Natural killer cell (primary cell): ENCODE results near the gene ITGA3. TPM values are rescaled to one million over a fixed set of nuclear protein-coding genes. Genes with fewer than 3 reads are reported as not detected.

Experiments used
- ATAC-seq, 3 donors: fragments of 150-1000 bp in 2 of 3; fragments of 200-7000 bp in 1 of 3; cut with Tn5 transposase; 1 replicate in 1 of 3; 2 replicates in 2 of 3; pipeline ENCODE4 v1.10.0; 2021; ENCODE audit warnings: mild to moderate bottlenecking in 2 of 3, moderate library complexity in 2 of 3
- DNase-seq, 2 donors: peaks; one replicate each; pipeline versions ENCODE4 v3.0.0 to v3.0.0-alpha.2; 2013 to 2021; ENCODE audit warnings: mixed read lengths in 1 of 2
- H3K27ac ChIP-seq: one replicate; pipeline ENCODE4 v1.5.1; 2013; ENCODE audit warnings: mild to moderate bottlenecking, low read length
- H3K27me3 ChIP-seq: one replicate; pipeline ENCODE4 v1.6.1; 2013; ENCODE audit warnings: low read length; ENCODE audit not compliant: control insufficient read depth, insufficient read depth
- H3K36me3 ChIP-seq: one replicate; pipeline ENCODE4 v1.6.1; 2013; ENCODE audit warnings: low read length; ENCODE audit not compliant: control insufficient read depth, insufficient read depth
- H3K4me1 ChIP-seq: one replicate; pipeline ENCODE4 v1.6.1; 2013; ENCODE audit warnings: low read length; ENCODE audit not compliant: control insufficient read depth, insufficient read depth
- H3K4me3 ChIP-seq: one replicate; pipeline ENCODE4 v1.5.1; 2013; ENCODE audit warnings: low read length
- H3K9me3 ChIP-seq: one replicate; pipeline ENCODE4 v1.6.1; 2013; ENCODE audit warnings: low read length; ENCODE audit not compliant: control insufficient read depth, insufficient read depth
- H3K27ac Mint-ChIP-seq, 2 donors: one replicate each; pipeline ENCODE4 v1.8.0; 2022; ENCODE audit warnings: mild to moderate bottlenecking in 2 of 2, mixed read lengths in 2 of 2, moderate library complexity in 1 of 2
- H3K27me3 Mint-ChIP-seq, 2 donors: one replicate each; pipeline ENCODE4 v1.8.0; 2022; ENCODE audit warnings: low read depth in 2 of 2, mixed read lengths in 2 of 2
- H3K36me3 Mint-ChIP-seq: one replicate; pipeline ENCODE4 v1.8.0; 2022; ENCODE audit warnings: mixed read lengths
- H3K4me1 Mint-ChIP-seq, 2 donors: one replicate each; pipeline ENCODE4 v1.8.0; 2022; ENCODE audit warnings: mixed read lengths in 2 of 2
- H3K4me3 Mint-ChIP-seq: one replicate; pipeline ENCODE4 v1.8.0; 2022; ENCODE audit warnings: mild to moderate bottlenecking, moderate library complexity, mixed read lengths
- H3K9me3 Mint-ChIP-seq, 2 donors: one replicate each; pipeline ENCODE4 v1.8.0; 2022; ENCODE audit warnings: mixed read lengths in 2 of 2
- CTCF ChIP-seq: fragments of 200-600 bp; IDR thresholded peaks from one replicate; pipeline ENCODE4 v1.8.0; 2022; ENCODE audit warnings: antibody characterized with exemption
- WGBS: methylation state at CpG from one replicate; pipeline ENCODE4 v1.1.7; 2013; ENCODE audit warnings: missing lambda C conversion rate; ENCODE audit not compliant: insufficient coverage; 5-methylcytosine and 5-hydroxymethylcytosine counted together
- intact Hi-C: fragments of 100-400 bp; cut with micrococcal nuclease; formaldehyde crosslinking; loops from one replicate; pipeline ENCODE4 v1.14.2; 2022
- total RNA-seq, 4 donors: library from RNA; stranded (reverse); fragments of 120-200 nt in 1 of 4; gene quantifications; one replicate each; pipeline versions ENCODE4 v1.2.3 to v1.2.4, GENCODE V29; 2013 to 2022

Gene ITGA3
- total RNA-seq, 3 donors from 2014 or later (not counting 1 experiment from before 2014, with no cell fraction given): 0.47 to 2.8 (median 1.4) TPM

- DNase-seq (no peak), ATAC-seq (no peak)
- no peaks in the 10 kb centered on the region for H3K36me3 Mint-ChIP-seq
- no peaks in the 10 kb centered on the region for H3K9me3 ChIP-seq
- no peaks in the 10 kb centered on the region for H3K9me3 Mint-ChIP-seq
- H3K36me3 ChIP-seq: no peaks in the 10 kb centered on the region
- peaks cover 0 to 15% of the 10 kb centered on the region in 2 donors for H3K27me3 Mint-ChIP-seq
- intact Hi-C loops: no loop called here
- H3K27ac ChIP-seq: no peak overlapping the region
- no peak overlapping the region for H3K27ac Mint-ChIP-seq
- WGBS: 92% methylated on average over 6 of the region's 6 CpGs
- no peak for TF ChIP-seq CTCF
- no peaks in the 10 kb centered on the region for H3K4me1 ChIP-seq
- no peaks in the 10 kb centered on the region for H3K27me3 ChIP-seq
- no peak overlapping the region for H3K4me3 Mint-ChIP-seq
- H3K4me1 Mint-ChIP-seq: no peaks in the 10 kb centered on the region
- H3K4me3 ChIP-seq: no peak overlapping the region
These were observed 18.3 kb downstream of the ITGA3 start for GRCh38 chr17:50074227-50074626.

GRCh38 chr17:50075446-50076032 is 19.6 kb downstream of the ITGA3 start:
- Mint-ChIP-seq H3K27me3 (peaks cover 0 to 20% of the 10 kb centered on the region in 2 donors), H3K9me3 (no peaks in the 10 kb centered on the region), H3K27ac (no peak overlapping the region), H3K36me3 (no peaks in the 10 kb centered on the region), H3K4me3 (no peak overlapping the region), H3K4me1 (no peaks in the 10 kb centered on the region)
- Histone ChIP-seq H3K36me3 (no peaks in the 10 kb centered on the region), H3K9me3 (no peaks in the 10 kb centered on the region), H3K4me1 (no peaks in the 10 kb centered on the region), H3K27ac (no peak overlapping the region), H3K27me3 (no peaks in the 10 kb centered on the region), H3K4me3 (no peak overlapping the region)
- ATAC-seq (no peak), DNase-seq (no peak)
- WGBS: 94% methylated on average over 16 of the region's 16 CpGs
- TF ChIP-seq CTCF: no peak
- intact Hi-C loops: no loop called here

GRCh38 chr17:50076221-50076590 is 20.3 kb downstream of the ITGA3 start:
- H3K27me3 ChIP-seq: no peaks in the 10 kb centered on the region
- no peak overlapping the region for H3K27ac ChIP-seq
- Mint-ChIP-seq H3K4me1 (no peaks in the 10 kb centered on the region), H3K27ac (no peak overlapping the region), H3K36me3 (no peaks in the 10 kb centered on the region), H3K9me3 (no peaks in the 10 kb centered on the region), H3K27me3 (peaks cover 0 to 20% of the 10 kb centered on the region in 2 donors), H3K4me3 (no peak overlapping the region)
- DNase-seq: no peak
- intact Hi-C loops: no loop called here
- H3K9me3 ChIP-seq: no peaks in the 10 kb centered on the region
- H3K4me1 ChIP-seq: no peaks in the 10 kb centered on the region
- TF ChIP-seq CTCF: no peak
- ATAC-seq: no peak
- no peak overlapping the region for H3K4me3 ChIP-seq
- WGBS: 91% methylated on average over 16 of the region's 16 CpGs
- H3K36me3 ChIP-seq: no peaks in the 10 kb centered on the region

- Histone ChIP-seq H3K4me1 (no peaks in the 10 kb centered on the region), H3K27ac (no peak overlapping the region), H3K27me3 (no peaks in the 10 kb centered on the region), H3K9me3 (no peaks in the 10 kb centered on the region), H3K4me3 (no peak overlapping the region), H3K36me3 (no peaks in the 10 kb centered on the region)
- 72% methylated on average over 39 of the region's 39 CpGs for WGBS
- Mint-ChIP-seq H3K36me3 (no peaks in the 10 kb centered on the region), H3K4me1 (no peaks in the 10 kb centered on the region), H3K27ac (no peak overlapping the region), H3K4me3 (no peak overlapping the region), H3K9me3 (no peaks in the 10 kb centered on the region), H3K27me3 (peaks cover 0 to 20% of the 10 kb centered on the region in 2 donors)
- no peak for TF ChIP-seq CTCF
- intact Hi-C loops: no loop called here
- DNase-seq (no peak), ATAC-seq (no peak)
These were observed 20.8 kb downstream of the ITGA3 start for GRCh38 chr17:50076591-50077235.
